Measurements from ENCODE around the gene NTM.

NTM gene

GRCh38 chr11:131917634-131918384 lies 547.4 kb downstream of the NTM start:
- DNase-seq (ENCODE audit: low read depth) = no peak

DNA sequence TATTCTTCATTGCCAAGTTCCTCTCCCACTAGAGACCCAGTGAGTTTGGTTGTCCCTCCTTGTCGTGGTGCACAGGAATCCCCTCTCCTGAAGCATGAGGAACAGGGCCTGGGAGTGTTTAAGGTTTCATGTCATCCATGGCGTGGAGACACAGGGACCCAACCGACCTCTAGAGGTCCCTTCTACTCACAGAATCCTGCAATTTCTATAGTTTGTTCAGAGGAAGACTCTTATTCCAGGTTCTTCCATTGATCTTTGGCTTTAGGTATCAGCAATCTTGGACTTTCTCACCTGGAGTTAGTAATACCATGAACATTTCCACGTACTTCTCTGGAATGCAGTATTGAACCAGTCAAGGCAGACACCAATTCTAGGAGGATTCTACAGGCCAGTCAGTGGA lies 548.2 kb downstream of the NTM start:
- DNase-seq (ENCODE audit: low read depth) = no peak

DNA sequence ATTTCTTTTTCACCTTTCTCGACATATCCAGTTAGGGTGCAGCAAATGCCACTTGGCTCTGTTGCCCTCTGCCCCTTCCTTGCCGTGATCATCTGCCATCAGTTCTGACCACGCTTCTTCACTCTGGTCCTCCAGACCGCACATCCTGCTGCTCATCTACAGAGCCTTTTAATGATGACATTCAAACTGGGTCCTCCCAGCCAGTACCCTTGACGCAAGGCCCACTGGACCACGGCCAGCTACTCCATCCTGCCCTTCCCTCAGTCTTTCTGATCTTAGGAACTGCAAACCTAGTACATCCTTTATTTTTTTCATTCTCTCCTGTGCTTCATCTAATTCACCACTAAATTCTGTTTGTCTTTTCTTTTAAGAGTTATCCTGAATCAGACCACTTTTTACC lies 551.8 kb downstream of the NTM start:
- DNase-seq (ENCODE audit: low read depth) = no peak

DNA sequence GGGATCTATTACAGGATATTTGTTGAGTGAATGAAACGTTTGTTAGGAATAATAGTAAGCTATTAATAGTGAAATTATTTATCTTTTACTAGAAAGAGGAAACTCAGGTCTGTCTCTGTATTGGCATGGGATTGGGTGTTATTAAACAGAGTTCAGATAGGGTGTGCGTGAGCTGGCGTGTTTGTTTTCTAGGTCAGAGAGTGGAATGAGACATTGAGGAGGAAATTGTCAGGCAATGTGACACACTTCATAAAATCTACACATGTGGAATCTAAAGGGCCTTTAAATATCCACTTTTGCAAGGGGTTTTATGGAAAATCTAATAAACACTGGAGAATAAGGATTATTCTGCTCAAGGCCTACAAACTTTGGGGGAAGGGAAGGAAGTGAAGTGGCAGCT lies 552.9 kb downstream of the NTM start:
- no peak for DNase-seq (ENCODE audit: low read depth)

GRCh38 chr11:131924001-131924400 lies 553.6 kb downstream of the NTM start:
- DNase-seq (ENCODE audit: low read depth) = no peak

- no peak for DNase-seq (ENCODE audit: low read depth)
Observed at GRCh38 chr11:131924457-131925201, 554.2 kb downstream of the NTM start.

GRCh38 chr11:131925829-131926228 lies 555.4 kb downstream of the NTM start:
- DNase-seq (ENCODE audit: low read depth) = no peak

DNA sequence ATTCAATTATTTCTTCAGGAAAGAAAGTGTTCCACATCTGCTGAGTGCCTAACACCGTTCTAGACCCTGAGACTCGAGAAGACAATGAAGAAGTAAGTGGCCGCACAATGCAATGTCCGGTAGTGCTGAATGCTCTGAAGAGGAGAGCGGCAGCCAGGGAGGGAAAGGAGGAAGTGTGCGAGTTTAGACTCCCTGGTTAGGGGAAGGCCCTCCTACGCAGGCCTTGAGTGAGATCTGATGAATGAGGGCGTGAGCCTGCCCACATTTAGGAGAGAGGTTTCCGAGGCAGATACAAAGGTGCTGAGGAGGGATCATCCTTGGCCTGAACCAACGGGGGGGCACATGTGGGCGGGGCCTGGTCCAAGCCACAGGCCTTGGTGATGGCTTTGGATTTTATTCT lies 558.6 kb downstream of the NTM start:
- no peak for DNase-seq (ENCODE audit: low read depth)

- DNase-seq (ENCODE audit: low read depth) = no peak
Observed at GRCh38 chr11:131932584-131933325, 562.3 kb downstream of the NTM start.

DNA sequence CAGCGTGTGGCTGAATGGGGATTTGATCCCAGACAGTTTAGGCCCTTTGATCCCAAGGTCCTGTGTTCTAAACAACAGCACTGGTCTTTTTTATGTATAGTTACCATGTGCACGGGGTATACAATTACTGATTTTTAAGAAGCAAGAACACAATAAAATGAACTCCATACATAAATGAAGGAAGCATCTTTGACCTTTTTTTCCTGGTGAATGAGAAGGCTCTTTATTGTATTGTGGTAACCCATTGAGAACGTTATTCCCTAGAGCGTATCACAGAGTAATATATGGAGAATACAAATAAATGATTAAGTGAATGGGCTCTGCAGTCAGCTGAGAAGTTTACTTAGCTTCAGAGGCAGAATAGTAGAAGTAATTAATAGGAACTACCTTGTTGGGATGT lies 563.6 kb downstream of the NTM start:
- DNase-seq (ENCODE audit: low read depth) = no peak

DNA sequence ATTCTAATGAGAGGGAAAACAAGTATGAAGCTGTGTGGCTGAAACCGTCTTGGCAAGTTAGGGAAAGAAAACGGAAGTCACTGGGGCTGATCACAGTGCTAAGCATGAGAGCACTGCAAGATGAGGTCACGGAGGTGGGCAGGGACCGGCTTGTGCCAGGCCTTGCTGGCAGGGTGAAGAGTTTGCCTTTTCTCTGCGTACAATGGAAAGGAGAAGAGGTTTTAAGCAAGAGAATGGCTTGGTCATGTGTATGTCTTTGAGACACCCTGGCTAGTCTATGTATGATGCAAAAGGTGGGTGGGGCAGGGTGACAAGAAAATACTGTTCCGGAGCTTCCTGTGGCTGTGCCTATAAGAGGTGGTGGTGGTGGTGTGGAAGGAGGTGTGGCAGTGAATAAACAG lies 567.9 kb downstream of the NTM start:
- no peak for DNase-seq (ENCODE audit: low read depth)

DNA sequence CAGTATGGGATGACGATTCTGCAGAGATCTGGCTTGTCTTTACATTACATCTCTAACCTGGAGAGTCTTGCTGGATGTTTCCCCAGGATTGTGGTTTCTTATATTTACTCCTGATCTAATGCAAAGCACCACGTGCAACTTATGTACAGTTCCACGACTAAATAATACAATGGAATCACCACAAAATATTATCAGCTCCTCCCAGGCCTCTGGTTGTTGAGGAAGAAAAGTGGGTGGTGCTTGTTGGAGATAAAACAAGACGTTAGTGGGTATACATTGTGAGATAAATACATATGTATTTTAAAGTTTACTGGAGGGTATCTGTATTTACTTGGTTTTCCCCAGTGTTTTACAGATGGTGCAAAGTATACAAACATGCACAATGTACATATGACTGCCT lies 569.7 kb downstream of the NTM start:
- no peak for DNase-seq (ENCODE audit: low read depth)

- DNase-seq (ENCODE audit: low read depth) = no peak
Observed at GRCh38 chr11:131942878-131943277, 572.5 kb downstream of the NTM start.

GRCh38 chr11:131943295-131943694 lies 572.9 kb downstream of the NTM start:
- DNase-seq (ENCODE audit: low read depth) = no peak

GRCh38 chr11:131944736-131945135 lies 574.3 kb downstream of the NTM start:
- DNase-seq (ENCODE audit: low read depth) = no peak

GRCh38 chr11:131945706-131946105 lies 575.3 kb downstream of the NTM start:
- no peak for DNase-seq (ENCODE audit: low read depth)

DNA sequence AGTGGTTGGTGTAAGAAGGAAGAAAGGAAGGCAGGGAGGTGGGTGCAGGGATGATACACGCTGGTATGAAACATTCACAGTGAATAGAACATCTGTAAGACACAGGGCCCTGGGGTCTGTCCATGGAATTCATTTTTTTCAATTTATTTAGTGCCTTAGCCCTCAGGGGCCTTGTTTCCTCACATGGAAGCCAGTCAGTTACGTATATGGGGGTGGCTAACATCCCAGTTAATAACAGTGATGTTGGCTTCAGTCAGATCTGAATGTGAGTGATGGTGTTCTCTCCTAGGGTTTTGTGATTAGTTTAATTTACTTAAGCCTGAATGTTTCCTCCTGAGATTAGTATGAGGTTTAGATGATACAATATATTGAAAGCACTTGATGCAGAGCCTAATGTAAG lies 577.1 kb downstream of the NTM start:
- DNase-seq (ENCODE audit: low read depth) = no peak

- no peak for DNase-seq (ENCODE audit: low read depth)
Observed at GRCh38 chr11:131951121-131951520, 580.7 kb downstream of the NTM start.

- DNase-seq (ENCODE audit: low read depth) = no peak
Observed at GRCh38 chr11:131954146-131954545, 583.7 kb downstream of the NTM start.

- DNase-seq (ENCODE audit: low read depth) = no peak
Observed at GRCh38 chr11:131955904-131956303, 585.5 kb downstream of the NTM start.

DNA sequence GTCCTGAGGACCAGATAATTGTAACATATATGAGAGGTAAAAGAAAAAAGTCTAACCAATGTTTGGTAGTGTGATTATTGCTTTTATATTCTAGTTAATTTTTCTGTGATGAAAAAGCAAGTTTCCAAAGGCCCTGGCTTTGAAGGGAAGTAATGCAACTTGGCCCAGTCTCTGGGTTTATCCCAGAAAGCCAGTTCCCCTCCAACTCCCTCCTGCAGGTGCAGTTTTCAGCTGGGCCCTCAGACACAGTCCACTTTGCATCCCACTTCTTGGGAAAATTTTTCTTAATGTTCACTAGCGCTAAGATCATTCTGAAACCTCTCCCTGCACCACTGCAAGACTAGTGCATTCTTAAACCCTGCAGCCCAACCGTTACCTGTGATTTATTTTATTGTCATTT lies 586.8 kb downstream of the NTM start:
- DNase-seq (ENCODE audit: low read depth) = no peak

DNA sequence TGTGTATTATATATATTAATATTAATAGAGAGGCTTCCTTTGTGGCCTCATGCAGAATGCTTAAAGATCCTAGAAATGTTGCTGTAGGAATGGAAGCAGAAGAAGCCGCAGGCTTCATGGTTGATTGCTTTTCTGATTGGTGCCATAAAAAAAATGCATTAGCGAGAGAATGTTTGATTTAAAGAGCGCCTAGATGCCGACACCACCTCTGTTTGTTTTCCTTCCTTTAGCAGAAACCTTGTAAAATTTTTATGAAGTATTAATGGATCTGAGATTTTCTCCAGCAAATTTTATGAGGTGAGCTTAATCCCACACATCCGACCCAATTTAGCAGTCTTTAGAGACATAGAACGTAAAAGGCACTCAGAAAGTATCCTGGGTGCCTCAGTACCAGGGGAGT lies 587.5 kb downstream of the NTM start:
- no peak for DNase-seq (ENCODE audit: low read depth)

- DNase-seq (ENCODE audit: low read depth) = no peak
Observed at GRCh38 chr11:131962818-131963217, 592.4 kb downstream of the NTM start.

Measured in non-pigmented ciliary epithelial cell (primary cell).